ENCODE results near the gene SCAMP2. TPM values are rescaled to one million over a fixed set of nuclear protein-coding genes. Genes with fewer than 3 reads are reported as not detected.

The SCAMP2 gene
- total and polyA plus RNA-seq, 2 of the 13 experiments (the other 11 are each of a cell fraction or from before 2014, with no cell fraction given): 34.8 to 121 TPM

- TF ChIP-seq HCFC1 (IDR thresholded peaks at IDR 0.05; ENCODE audit: low read depth, low read length): peak; percentile 94
- peak; percentile 82; the same call in 2 of the 3 replicates for TF ChIP-seq MXI1 (IDR thresholded peaks at IDR 0.05; ENCODE audit: borderline replicate concordance, low read depth, low read length)
- peak; percentile 83 for TF ChIP-seq ZNF792 (CRISPR knock-in tag; IDR thresholded peaks at IDR 0.05)
- no peak for TF ChIP-seq MAFK (conservative IDR thresholded peaks at IDR 0.05 in 1 of 2, IDR thresholded peaks at IDR 0.05 in 1 of 2; ENCODE audit: low read length in 2 of 2)
- TF ChIP-seq ZNF329 (CRISPR knock-in tag; IDR thresholded peaks at IDR 0.05; ENCODE audit: low read depth): 0 out of 2 replicates have a peak, but pooled peaks have one; percentile 72
- TF ChIP-seq ZNF564 (CRISPR knock-in tag; IDR thresholded peaks at IDR 0.05): no peak
- 0 out of 2 replicates have a peak, but pooled peaks have one; percentile 17 for TF ChIP-seq SNAPC5 (CRISPR knock-in tag; IDR thresholded peaks at IDR 0.05; ENCODE audit: borderline replicate concordance)
- peak; percentile 80 for TF ChIP-seq ZBTB7B (CRISPR knock-in tag; IDR thresholded peaks at IDR 0.05)
- no peak for TF ChIP-seq ZNF30 (CRISPR knock-in tag; IDR thresholded peaks at IDR 0.05)
- peak; percentile 75 for TF ChIP-seq TBX2 (CRISPR knock-in tag; IDR thresholded peaks at IDR 0.05; ENCODE audit: borderline replicate concordance)
- peak; percentile 55; the same call in 1 of the 2 replicates for TF ChIP-seq NFKB2 (CRISPR knock-in tag; IDR thresholded peaks at IDR 0.05; ENCODE audit: borderline replicate concordance)
- 0 out of 2 replicates have a peak, but pooled peaks have one; percentile 85 for TF ChIP-seq ZNF230 (CRISPR knock-in tag; IDR thresholded peaks at IDR 0.05)
- no peak for TF ChIP-seq ZBTB4 (CRISPR knock-in tag; IDR thresholded peaks at IDR 0.05; ENCODE audit: borderline replicate concordance)
- no peak for TF ChIP-seq TFDP1 (CRISPR knock-in tag; IDR thresholded peaks at IDR 0.05; ENCODE audit: borderline replicate concordance)
- TF ChIP-seq MAFG (CRISPR knock-in tag; IDR thresholded peaks at IDR 0.05): no peak
- no peak for TF ChIP-seq DPF2 (CRISPR knock-in tag; IDR thresholded peaks at IDR 0.05; ENCODE audit: borderline replicate concordance, low read depth)
- TF ChIP-seq ZNF879 (CRISPR knock-in tag; IDR thresholded peaks at IDR 0.05): 0 out of 2 replicates have a peak, but pooled peaks have one; percentile 40
- peak; percentile 60 for TF ChIP-seq ZBTB14 (CRISPR knock-in tag; IDR thresholded peaks at IDR 0.05)
- TF ChIP-seq NFYC (CRISPR knock-in tag; IDR thresholded peaks at IDR 0.05): peak; percentile 55; the same call in 1 of the 2 replicates
- no peak for TF ChIP-seq ZFP36L1 (CRISPR knock-in tag; IDR thresholded peaks at IDR 0.05)
- TF ChIP-seq DMTF1 (CRISPR knock-in tag; IDR thresholded peaks at IDR 0.05): 0 out of 2 replicates have a peak, but pooled peaks have one; percentile 71
- 0 out of 2 replicates have a peak, but pooled peaks have one; percentile 24 for TF ChIP-seq RFXANK (CRISPR knock-in tag; IDR thresholded peaks at IDR 0.05)
Measured at GRCh38 chr15:74889883-74890664, 16.9 kb upstream of the SCAMP2 start, which contains the start of gene MPI (continued).

All from HepG2 (cell line).